ENCODE data around the gene BCAT1.

Gene BCAT1

DNA sequence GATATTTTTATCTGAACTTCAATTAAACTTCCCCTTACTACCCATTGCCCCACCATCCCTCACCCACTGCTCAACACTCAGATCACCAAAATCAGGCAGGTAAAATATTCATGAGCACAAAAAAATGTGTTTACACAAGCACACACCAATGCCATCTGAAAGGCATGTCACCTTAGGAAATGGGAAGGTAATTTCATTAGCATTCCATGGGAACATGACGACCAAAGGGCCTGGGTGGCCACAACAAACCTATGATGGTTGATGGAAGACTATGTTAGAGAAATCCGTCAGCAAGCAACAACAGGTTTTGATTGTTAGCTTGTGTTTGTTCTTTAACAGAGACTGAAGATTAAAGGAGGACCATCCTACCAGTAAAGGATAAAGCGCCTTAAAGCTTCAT lies 97.6 kb downstream of the BCAT1 start:
- no peaks in the 10 kb centered on the region for H3K27me3 ChIP-seq
- H3K27ac ChIP-seq, result no peak overlapping the region
- TF ChIP-seq, protein P1, sequence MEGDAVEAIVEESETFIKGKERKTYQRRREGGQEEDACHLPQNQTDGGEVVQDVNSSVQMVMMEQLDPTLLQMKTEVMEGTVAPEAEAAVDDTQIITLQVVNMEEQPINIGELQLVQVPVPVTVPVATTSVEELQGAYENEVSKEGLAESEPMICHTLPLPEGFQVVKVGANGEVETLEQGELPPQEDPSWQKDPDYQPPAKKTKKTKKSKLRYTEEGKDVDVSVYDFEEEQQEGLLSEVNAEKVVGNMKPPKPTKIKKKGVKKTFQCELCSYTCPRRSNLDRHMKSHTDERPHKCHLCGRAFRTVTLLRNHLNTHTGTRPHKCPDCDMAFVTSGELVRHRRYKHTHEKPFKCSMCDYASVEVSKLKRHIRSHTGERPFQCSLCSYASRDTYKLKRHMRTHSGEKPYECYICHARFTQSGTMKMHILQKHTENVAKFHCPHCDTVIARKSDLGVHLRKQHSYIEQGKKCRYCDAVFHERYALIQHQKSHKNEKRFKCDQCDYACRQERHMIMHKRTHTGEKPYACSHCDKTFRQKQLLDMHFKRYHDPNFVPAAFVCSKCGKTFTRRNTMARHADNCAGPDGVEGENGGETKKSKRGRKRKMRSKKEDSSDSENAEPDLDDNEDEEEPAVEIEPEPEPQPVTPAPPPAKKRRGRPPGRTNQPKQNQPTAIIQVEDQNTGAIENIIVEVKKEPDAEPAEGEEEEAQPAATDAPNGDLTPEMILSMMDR (IDR thresholded peaks at IDR 0.05), result no peak
- H3K9me3 ChIP-seq, result no peaks in the 10 kb centered on the region
- H3K4me1 ChIP-seq (ENCODE audit: control insufficient read depth in 1 of 2, insufficient read depth in 1 of 2, low read depth in 1 of 2, low read length in 1 of 2), result no peaks in the 10 kb centered on the region
- no peak overlapping the region for H3K4me3 ChIP-seq (ENCODE audit: low read depth in 1 of 2, low read length in 1 of 2)
- H3K36me3 ChIP-seq, result no peaks in the 10 kb centered on the region

- Histone ChIP-seq H3K4me1 (ENCODE audit: control insufficient read depth in 1 of 2, insufficient read depth in 1 of 2, low read depth in 1 of 2, low read length in 1 of 2) (no peaks in the 10 kb centered on the region), H3K27ac (no peak overlapping the region), H3K36me3 (no peaks in the 10 kb centered on the region), H3K27me3 (no peaks in the 10 kb centered on the region), H3K9me3 (no peaks in the 10 kb centered on the region), H3K4me3 (ENCODE audit: low read depth in 1 of 2, low read length in 1 of 2) (no peak overlapping the region)
- TF ChIP-seq, protein P1 (IDR thresholded peaks at IDR 0.05), result no peak
These were observed 98.4 kb downstream of the BCAT1 start for GRCh38 chr12:24850496-24850895.

DNA sequence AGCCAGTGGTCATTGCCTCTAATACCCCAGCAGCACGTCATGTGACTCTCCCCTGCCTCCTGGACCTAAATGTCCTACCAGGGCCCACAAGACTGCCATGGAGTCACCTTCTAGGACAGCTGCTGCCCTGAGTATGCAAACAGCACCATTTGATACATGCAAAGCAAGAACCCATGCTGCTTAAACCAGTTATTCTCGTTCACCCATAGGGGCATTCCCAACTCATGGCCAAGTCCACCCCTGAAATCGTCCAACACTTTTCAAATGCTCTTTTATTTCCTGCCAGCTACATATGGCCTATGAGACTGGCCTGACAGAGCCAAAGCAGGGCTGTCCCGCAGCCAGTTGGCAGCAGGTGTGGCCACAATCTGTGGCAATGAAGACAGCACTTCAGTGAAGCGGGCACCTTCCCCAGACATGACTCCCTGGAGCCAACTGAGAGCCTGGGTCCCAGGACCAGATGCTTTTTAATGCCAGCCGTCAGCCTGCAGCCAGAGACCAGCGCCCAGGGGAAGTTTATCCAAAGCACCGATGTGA lies 99.9 kb downstream of the BCAT1 start:
- no peaks in the 10 kb centered on the region for H3K9me3 ChIP-seq
- H3K27me3 ChIP-seq, result no peaks in the 10 kb centered on the region
- H3K27ac ChIP-seq, result no peak overlapping the region
- no peak overlapping the region for H3K4me3 ChIP-seq (ENCODE audit: low read depth in 1 of 2, low read length in 1 of 2)
- TF ChIP-seq, protein P1 (IDR thresholded peaks at IDR 0.05), result no peak
- H3K4me1 ChIP-seq (ENCODE audit: control insufficient read depth in 1 of 2, insufficient read depth in 1 of 2, low read depth in 1 of 2, low read length in 1 of 2), result no peaks in the 10 kb centered on the region
- H3K36me3 ChIP-seq, result no peaks in the 10 kb centered on the region

DNA sequence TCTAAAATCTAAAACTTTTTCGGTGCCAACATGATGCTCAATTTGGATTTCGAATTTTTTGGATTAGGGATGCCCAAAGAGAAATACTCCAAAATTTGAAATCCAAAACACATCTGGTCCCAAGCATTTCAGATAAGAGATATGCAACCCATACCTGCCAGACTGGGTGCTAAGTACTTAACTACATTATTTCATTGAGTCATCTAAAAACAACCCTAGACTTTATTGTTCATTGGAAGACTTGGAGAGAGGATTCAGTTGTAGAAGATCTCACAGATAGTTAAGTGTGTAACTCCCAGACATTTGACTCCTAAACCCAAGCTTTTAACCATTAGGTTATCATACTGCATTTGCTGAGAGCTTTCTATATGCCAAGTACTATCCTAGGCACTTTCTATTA lies 102.2 kb downstream of the BCAT1 start:
- Histone ChIP-seq H3K36me3 (no peaks in the 10 kb centered on the region), H3K4me1 (ENCODE audit: control insufficient read depth in 1 of 2, insufficient read depth in 1 of 2, low read depth in 1 of 2, low read length in 1 of 2) (no peaks in the 10 kb centered on the region), H3K4me3 (ENCODE audit: low read depth in 1 of 2, low read length in 1 of 2) (no peak overlapping the region), H3K27ac (no peak overlapping the region), H3K9me3 (no peaks in the 10 kb centered on the region), H3K27me3 (no peaks in the 10 kb centered on the region)
- TF ChIP-seq, protein P1 (IDR thresholded peaks at IDR 0.05), result no peak

DNA sequence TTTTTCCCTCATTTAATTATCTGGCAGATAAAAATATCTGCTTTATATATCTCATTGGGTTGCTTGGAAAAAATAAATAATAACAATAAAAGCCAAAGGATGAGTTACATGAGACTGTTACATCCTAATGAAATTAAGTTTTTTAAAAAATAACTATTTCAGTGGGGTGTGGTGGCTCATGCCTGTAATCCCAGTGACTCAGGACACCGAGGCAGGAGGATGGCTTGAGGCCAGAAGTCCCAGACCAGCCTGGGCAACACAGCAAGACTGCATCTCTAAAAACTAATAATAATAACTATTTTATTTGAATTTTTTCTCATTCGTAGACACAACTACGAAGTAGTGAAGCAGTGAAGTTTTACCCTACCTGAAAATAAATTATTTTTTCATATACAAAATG lies 103.3 kb downstream of the BCAT1 start:
- Histone ChIP-seq H3K27ac (no peak overlapping the region), H3K4me3 (ENCODE audit: low read depth in 1 of 2, low read length in 1 of 2) (no peak overlapping the region), H3K36me3 (no peaks in the 10 kb centered on the region), H3K4me1 (ENCODE audit: control insufficient read depth in 1 of 2, insufficient read depth in 1 of 2, low read depth in 1 of 2, low read length in 1 of 2) (no peaks in the 10 kb centered on the region), H3K27me3 (no peaks in the 10 kb centered on the region), H3K9me3 (no peaks in the 10 kb centered on the region)
- TF ChIP-seq, protein P1 (IDR thresholded peaks at IDR 0.05), result no peak

Data from neutrophil (primary cell).